Measurements from ENCODE around the gene RUFY4. TPM values are rescaled to one million over a fixed set of nuclear protein-coding genes. Genes with fewer than 3 reads are reported as not detected.

The RUFY4 gene
- total and polyA plus RNA-seq, 2 donors (not counting 3 experiments of a cell fraction or from before 2014, with no cell fraction given), result not detected

- BruUV-seq (replicated peaks), result no TSS peak
- H3K9ac ChIP-seq (replicated peaks; ENCODE audit: extremely low read depth, insufficient read depth, low read length), result no peak overlapping the region
- no peaks in the 10 kb centered on the region for H4K20me1 ChIP-seq (replicated peaks; ENCODE audit: control insufficient read depth, extremely low read depth, insufficient read depth, low read length)
- no peaks in the 10 kb centered on the region for H3K9me1 ChIP-seq (replicated peaks; ENCODE audit: control insufficient read depth, extremely low read depth, insufficient read depth, low read length)
- POLR2A ChIA-PET, result no interaction called here
- peaks cover 11 to 22% of the 10 kb centered on the region in 2 experiments for H3K27me3 ChIP-seq (ENCODE audit: control insufficient read depth in 2 of 2, insufficient read depth in 2 of 2, low read length in 2 of 2)
- H3K79me2 ChIP-seq (ENCODE audit: control insufficient read depth, insufficient read depth, low read length), result no peaks in the 10 kb centered on the region
- no peaks in the 10 kb centered on the region for H3K36me3 ChIP-seq (ENCODE audit: control insufficient read depth in 2 of 2, extremely low read depth in 1 of 2, insufficient read depth in 2 of 2, low read length in 2 of 2)
- dilution Hi-C loops (cut with MboI; ENCODE audit: extremely low pct_ligation_motif_present, low sequenced_read_pairs) (no loop called here), intact Hi-C loops (cut with micrococcal nuclease) (no loop called here)
- TF ChIP-seq MYC (IDR thresholded peaks at IDR 0.05; ENCODE audit: low read depth, low read length) (no peak), FOS (IDR thresholded peaks at IDR 0.05; ENCODE audit: borderline replicate concordance, insufficient read depth, low read length) (no peak)
- TF ChIP-seq, protein P1, sequence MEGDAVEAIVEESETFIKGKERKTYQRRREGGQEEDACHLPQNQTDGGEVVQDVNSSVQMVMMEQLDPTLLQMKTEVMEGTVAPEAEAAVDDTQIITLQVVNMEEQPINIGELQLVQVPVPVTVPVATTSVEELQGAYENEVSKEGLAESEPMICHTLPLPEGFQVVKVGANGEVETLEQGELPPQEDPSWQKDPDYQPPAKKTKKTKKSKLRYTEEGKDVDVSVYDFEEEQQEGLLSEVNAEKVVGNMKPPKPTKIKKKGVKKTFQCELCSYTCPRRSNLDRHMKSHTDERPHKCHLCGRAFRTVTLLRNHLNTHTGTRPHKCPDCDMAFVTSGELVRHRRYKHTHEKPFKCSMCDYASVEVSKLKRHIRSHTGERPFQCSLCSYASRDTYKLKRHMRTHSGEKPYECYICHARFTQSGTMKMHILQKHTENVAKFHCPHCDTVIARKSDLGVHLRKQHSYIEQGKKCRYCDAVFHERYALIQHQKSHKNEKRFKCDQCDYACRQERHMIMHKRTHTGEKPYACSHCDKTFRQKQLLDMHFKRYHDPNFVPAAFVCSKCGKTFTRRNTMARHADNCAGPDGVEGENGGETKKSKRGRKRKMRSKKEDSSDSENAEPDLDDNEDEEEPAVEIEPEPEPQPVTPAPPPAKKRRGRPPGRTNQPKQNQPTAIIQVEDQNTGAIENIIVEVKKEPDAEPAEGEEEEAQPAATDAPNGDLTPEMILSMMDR (IDR thresholded peaks at IDR 0.05; ENCODE audit: extremely low read depth in 1 of 2, insufficient read depth in 1 of 2, low read depth in 1 of 2, low read length in 2 of 2), result no peak
- FAIRE-seq, result no peak
- no peak overlapping the region for H3K4me2 ChIP-seq (ENCODE audit: insufficient read depth, low read length)
- CTCF ChIA-PET, result interaction anchor here (1.3 to 2.0 kb wide), 2 partner anchors 10 to 275 kb away, joined by 4 read pairs; no protein-coding TSS in a partner anchor
- no peaks in the 10 kb centered on the region for H3K9me3 ChIP-seq (replicated peaks; ENCODE audit: control insufficient read depth, insufficient read depth, low read length)
- no peak overlapping the region for H2AFZ ChIP-seq (ENCODE audit: low read depth, low read length)
- no peak overlapping the region for H3K27ac ChIP-seq (ENCODE audit: insufficient read depth, low read depth, low read length)
- H3K4me1 ChIP-seq (ENCODE audit: control insufficient read depth, extremely low read depth, insufficient read depth, low read length), result no peaks in the 10 kb centered on the region
- DNase-seq (ENCODE audit: low read depth, low spot score), result no peak
- H3K4me3 ChIP-seq (replicated peaks in 1 of 3; ENCODE audit: insufficient read depth in 1 of 3, low read depth in 1 of 3, low read length in 3 of 3), result no peak overlapping the region
Observed at GRCh38 chr2:218060118-218060517, 8.9 kb upstream of the RUFY4 start.

GRCh38 chr2:218060950-218061660 lies 7.9 kb upstream of the RUFY4 start:
- FAIRE-seq, result no peak
- dilution Hi-C loops (cut with MboI; ENCODE audit: extremely low pct_ligation_motif_present, low sequenced_read_pairs), result no loop called here
- H2AFZ ChIP-seq (ENCODE audit: low read depth, low read length), result no peak overlapping the region
- no peak overlapping the region for H3K9ac ChIP-seq (replicated peaks; ENCODE audit: extremely low read depth, insufficient read depth, low read length)
- H3K4me1 ChIP-seq (ENCODE audit: control insufficient read depth, extremely low read depth, insufficient read depth, low read length), result no peaks in the 10 kb centered on the region
- intact Hi-C loops (cut with micrococcal nuclease), result no loop called here
- DNase-seq (ENCODE audit: low read depth, low spot score), result no peak
- ChIA-PET POLR2A (no interaction called here), CTCF (interaction anchor here (0.9 kb wide), 1 partner anchor 276 kb away, joined by 3 read pairs; no protein-coding TSS in a partner anchor)
- H3K9me3 ChIP-seq (replicated peaks; ENCODE audit: control insufficient read depth, insufficient read depth, low read length), result no peaks in the 10 kb centered on the region
- TF ChIP-seq FOS (IDR thresholded peaks at IDR 0.05; ENCODE audit: borderline replicate concordance, insufficient read depth, low read length), result no peak
- TF ChIP-seq EZH2 (IDR thresholded peaks at IDR 0.05; ENCODE audit: borderline replicate concordance, low read depth, low read length, severe bottlenecking), result no peak
- no peak overlapping the region for H3K4me2 ChIP-seq (ENCODE audit: insufficient read depth, low read length)
- no peak overlapping the region for H3K27ac ChIP-seq (ENCODE audit: insufficient read depth, low read depth, low read length)
- BruUV-seq (replicated peaks), result no TSS peak
- peaks cover 11 to 22% of the 10 kb centered on the region in 2 experiments for H3K27me3 ChIP-seq (ENCODE audit: control insufficient read depth in 2 of 2, insufficient read depth in 2 of 2, low read length in 2 of 2)
- no peaks in the 10 kb centered on the region for H3K9me1 ChIP-seq (replicated peaks; ENCODE audit: control insufficient read depth, extremely low read depth, insufficient read depth, low read length)
- H4K20me1 ChIP-seq (replicated peaks; ENCODE audit: control insufficient read depth, extremely low read depth, insufficient read depth, low read length), result no peaks in the 10 kb centered on the region
- no peaks in the 10 kb centered on the region for H3K79me2 ChIP-seq (ENCODE audit: control insufficient read depth, insufficient read depth, low read length)
- no peak overlapping the region for H3K4me3 ChIP-seq (replicated peaks in 1 of 3; ENCODE audit: insufficient read depth in 1 of 3, low read depth in 1 of 3, low read length in 3 of 3)
- H3K36me3 ChIP-seq (ENCODE audit: control insufficient read depth in 2 of 2, extremely low read depth in 1 of 2, insufficient read depth in 2 of 2, low read length in 2 of 2), result no peaks in the 10 kb centered on the region

Data from endothelial cell of umbilical vein (primary cell).